CD14-positive monocyte (primary cell): ENCODE results near the gene ZNF546. TPM values are rescaled to one million over a fixed set of nuclear protein-coding genes. Genes with fewer than 3 reads are reported as not detected.

Source experiments
- DNase-seq, 3 donors: peaks; one replicate each; pipeline ENCODE4 v3.0.0-alpha.2; 2011 to 2022
- H2AFZ ChIP-seq: 2 replicates; pipeline ENCODE4 v1.6.0; 2012; ENCODE audit warnings: mild to moderate bottlenecking, low read depth, low read length, inconsistent platforms; ENCODE audit not compliant: insufficient read depth, poor library complexity, severe bottlenecking
- H3K27ac ChIP-seq, 2 donors: 1 replicate in 1 of 2; 2 replicates in 1 of 2; pipeline ENCODE4 v1.5.1; 2012 to 2013; ENCODE audit warnings: low read length in 2 of 2, control low read depth in 1 of 2, inconsistent platforms in 1 of 2, low read depth in 1 of 2, mild to moderate bottlenecking in 1 of 2
- H3K27me3 ChIP-seq, 2 donors: one replicate each; pipeline versions ENCODE4 v1.6.0 to v1.6.1; 2011 to 2013; ENCODE audit warnings: low read length in 2 of 2; ENCODE audit not compliant: control insufficient read depth in 2 of 2, insufficient read depth in 2 of 2
- H3K36me3 ChIP-seq, 2 donors: replicated peaks in 1 of 2; 1 replicate in 1 of 2; 2 replicates in 1 of 2; pipeline versions ENCODE4 v1.5.1 to v1.6.1; 2012 to 2013; ENCODE audit warnings: low read length in 2 of 2, control low read depth in 1 of 2, inconsistent platforms in 1 of 2, mild to moderate bottlenecking in 1 of 2; ENCODE audit not compliant: insufficient read depth in 2 of 2, control insufficient read depth in 1 of 2
- H3K4me1 ChIP-seq, 2 donors: 1 replicate in 1 of 2; 2 replicates in 1 of 2; pipeline versions ENCODE4 v1.5.1 to v1.6.1; 2012 to 2013; ENCODE audit warnings: low read length in 2 of 2, control low read depth in 1 of 2, inconsistent platforms in 1 of 2, mild to moderate bottlenecking in 1 of 2, moderate library complexity in 1 of 2; ENCODE audit not compliant: insufficient read depth in 2 of 2, control insufficient read depth in 1 of 2
- H3K4me2 ChIP-seq: replicated peaks from 2 replicates; pipeline ENCODE3; 2012; ENCODE audit warnings: low read length, moderate library complexity, mild to moderate bottlenecking; ENCODE audit not compliant: poor library complexity, severe bottlenecking; ENCODE audit errors: extremely low read depth
- H3K4me3 ChIP-seq, 3 experiments: fragments of 200-600 bp in 1 of 3; sonication (generic) in 1 of 3; replicated peaks in 1 of 3; 1 replicate in 2 of 3; 2 replicates in 1 of 3; pipeline ENCODE4 v1.5.1; 2011 to 2013; ENCODE audit warnings: low read length in 3 of 3, mild to moderate bottlenecking in 3 of 3, control low read depth in 2 of 3, low read depth in 2 of 3, inconsistent platforms in 1 of 3, moderate library complexity in 1 of 3
- H3K79me2 ChIP-seq: 2 replicates; pipeline ENCODE4 v1.6.0; 2012; ENCODE audit warnings: mild to moderate bottlenecking, control low read depth, inconsistent platforms, low read length, moderate library complexity; ENCODE audit not compliant: insufficient read depth
- H3K9ac ChIP-seq: 2 replicates; pipeline ENCODE4 v1.6.0; 2017; ENCODE audit warnings: low read length, mild to moderate bottlenecking; ENCODE audit not compliant: insufficient read depth, poor library complexity, severe bottlenecking
- H3K9me3 ChIP-seq, 2 donors: replicated peaks in 1 of 2; 1 replicate in 1 of 2; 2 replicates in 1 of 2; pipeline versions ENCODE4 v1.5.1 to v1.6.1; 2012 to 2013; ENCODE audit warnings: low read length in 2 of 2, control low read depth in 1 of 2; ENCODE audit not compliant: control insufficient read depth in 1 of 2, insufficient read depth in 1 of 2
- H4K20me1 ChIP-seq: 2 replicates; pipeline ENCODE4 v1.6.0; 2012; ENCODE audit warnings: mild to moderate bottlenecking, low read length, control low read depth, moderate library complexity; ENCODE audit not compliant: insufficient read depth
- H3K27ac Mint-ChIP-seq, 7 donors: one replicate each; pipeline ENCODE4 v1.8.0; 2020; ENCODE audit warnings: mild to moderate bottlenecking in 7 of 7, mixed read lengths in 7 of 7, moderate library complexity in 6 of 7, inconsistent platforms in 2 of 7
- H3K27me3 Mint-ChIP-seq, 3 donors: one replicate each; pipeline ENCODE4 v1.8.0; 2021 to 2022; ENCODE audit warnings: low read depth in 3 of 3, mild to moderate bottlenecking in 3 of 3, mixed read lengths in 3 of 3, moderate library complexity in 3 of 3, inconsistent platforms in 1 of 3
- H3K36me3 Mint-ChIP-seq, 2 donors: one replicate each; pipeline ENCODE4 v1.8.0; 2020; ENCODE audit warnings: mixed read lengths in 2 of 2, inconsistent platforms in 1 of 2, mild to moderate bottlenecking in 1 of 2
- H3K4me1 Mint-ChIP-seq: one replicate; pipeline ENCODE4 v1.8.0; 2020; ENCODE audit warnings: mild to moderate bottlenecking, mixed read lengths
- H3K4me3 Mint-ChIP-seq, 2 donors: one replicate each; pipeline ENCODE4 v1.8.0; 2020; ENCODE audit warnings: mild to moderate bottlenecking in 2 of 2, mixed read lengths in 2 of 2, moderate library complexity in 1 of 2
- H3K9me3 Mint-ChIP-seq, 7 donors: one replicate each; pipeline ENCODE4 v1.8.0; 2020 to 2022; ENCODE audit warnings: mixed read lengths in 7 of 7, mild to moderate bottlenecking in 6 of 7, moderate library complexity in 6 of 7, inconsistent platforms in 2 of 7
- CTCF ChIP-seq: fragments of 200-600 bp; IDR thresholded peaks from one replicate; pipeline ENCODE4 v1.8.0; 2022; ENCODE audit warnings: antibody characterized with exemption, mild to moderate bottlenecking
- WGBS: methylation state at CpG from one replicate; pipeline ENCODE4 v1.1.5; 2013; ENCODE audit warnings: missing lambda C conversion rate; ENCODE audit not compliant: insufficient coverage; 5-methylcytosine and 5-hydroxymethylcytosine counted together
- intact Hi-C, 2 donors: fragments of 100-400 bp; cut with micrococcal nuclease; formaldehyde crosslinking; loops; one replicate each; pipeline versions ENCODE4 v1.15.0 to v1.15.1; 2023
- polyA plus RNA-seq, 3 donors: library from polyadenylated mRNA; depleted of rRNA in 1 of 3; unstranded in 2 of 3; stranded (reverse) in 1 of 3; fragments of 300-500 nt in 2 of 3; fragments of >200 nt in 1 of 3; fragmentation: Illumina TruSeq in 2 of 3; gene quantifications; 1 replicate in 2 of 3; 2 replicates in 1 of 3; pipeline ENCODE4 v1.2.3, GENCODE V29; 2012 to 2021

ZNF546 gene
- polyA plus RNA-seq, 3 donors: 1.3 to 2.3 (median 1.4) TPM

GRCh38 chr19:40070058-40070457 is 73.2 kb downstream of the ZNF546 start:
- H3K4me2 ChIP-seq: no peak overlapping the region
- no peak overlapping the region for H3K27ac Mint-ChIP-seq
- no peak for TF ChIP-seq CTCF
- no peaks in the 10 kb centered on the region for H3K27me3 ChIP-seq
- no peaks in the 10 kb centered on the region for H3K4me1 Mint-ChIP-seq
- no peaks in the 10 kb centered on the region for H3K79me2 ChIP-seq
- no peak for DNase-seq
- H3K4me3 ChIP-seq: no peak overlapping the region
- peaks cover 29 to 38% of the 10 kb centered on the region in 2 donors for H3K36me3 Mint-ChIP-seq
- peaks cover 17 to 50% of the 10 kb centered on the region in 2 donors for H3K9me3 ChIP-seq
- no CpG with 5 or more reads among the region's 1 CpG for WGBS
- H3K4me1 ChIP-seq: no peaks in the 10 kb centered on the region
- peaks cover 0 to 1% (median 0%) of the 10 kb centered on the region in 3 donors for H3K27me3 Mint-ChIP-seq
- H3K9me3 Mint-ChIP-seq: peaks cover 14 to 48% (median 27%) of the 10 kb centered on the region in 7 donors
- no peak overlapping the region for H3K4me3 Mint-ChIP-seq
- H4K20me1 ChIP-seq: no peaks in the 10 kb centered on the region
- no peak overlapping the region for H3K9ac ChIP-seq
- intact Hi-C loops: no loop called here
- H3K36me3 ChIP-seq: peaks cover 12 to 25% of the 10 kb centered on the region in 2 donors
- H3K27ac ChIP-seq: no peak overlapping the region
- H2AFZ ChIP-seq: no peak overlapping the region

Other genes starting within 250 kb of the ZNF546 start
- not detected for gene LEUTX, start 218.2 kb upstream of the ZNF546 start, polyA plus RNA-seq
- 10 to 100 TPM in 1 of 3 donors, 1 to 10 TPM in 2; 4.2 to 13.6 (median 6.5) TPM for gene DYRK1B, start 162.9 kb upstream of the ZNF546 start, polyA plus RNA-seq
- gene FBL, start 150.7 kb upstream of the ZNF546 start, polyA plus RNA-seq: 100 to 1,000 TPM in 1 of 3 donors, 10 to 100 TPM in 2; 57.1 to 157 (median 60.3) TPM
- gene FCGBP, start 62.4 kb upstream of the ZNF546 start, polyA plus RNA-seq: under 1 TPM in 2 of 3 donors, not detected in 1; 0.07 to 0.29 TPM
- gene PSMC4, start 25.9 kb upstream of the ZNF546 start, polyA plus RNA-seq: 10 to 100 TPM; 67.0 to 85.8 (median 79.6) TPM
- gene ZNF780B, start 59.2 kb downstream of the ZNF546 start, polyA plus RNA-seq: 1 to 10 TPM; 2.0 to 3.3 (median 3.1) TPM
- gene ZNF780A, start 93.9 kb downstream of the ZNF546 start, polyA plus RNA-seq: 10 to 100 TPM in 2 of 3 donors, 1 to 10 TPM in 1; 9.8 to 14.1 (median 12.6) TPM
- 1 to 10 TPM in 1 of 3 donors, under 1 TPM in 1, not detected in 1; 0.05 to 9.1 TPM for gene MAP3K10, start 194.4 kb downstream of the ZNF546 start, polyA plus RNA-seq
- gene TTC9B, start 221.3 kb downstream of the ZNF546 start, polyA plus RNA-seq: not detected
- under 1 TPM in 1 of 3 donors, not detected in 2; 0.12 TPM for gene CCNP, start 229.6 kb downstream of the ZNF546 start, polyA plus RNA-seq